AG04450 (cell line): ENCODE measurements around the gene COL9A2. TPM values are rescaled to one million over a fixed set of nuclear protein-coding genes. Genes with fewer than 3 reads are reported as not detected.
A peak's percentile ranks its signal among the peaks of the same experiment; 100 is the strongest.
"Not testable (repeated sequence)": the region's sequence is repeated elsewhere in the genome, so short reads cannot be mapped to it uniquely, and the experiment has no call there.

Source experiments
- CTCF ChIA-PET: fragments of 300-600, 350-600 bp; formaldehyde crosslinking; extraction: SDS; loops from one replicate; lab custom pipeline; 2022; ENCODE audit warnings: antibody characterized with exemption, inconsistent platforms; lab: Charles Lee
- POLR2A ChIA-PET: fragments of 350-600 bp; formaldehyde crosslinking; extraction: SDS; loops from one replicate; lab custom pipeline; 2021; ENCODE audit warnings: antibody characterized with exemption, inconsistent platforms; lab: Yijun Ruan, JAX
- DNase-seq: peaks from one replicate; pipeline ENCODE4 v3.0.0-alpha.2; 2011; ENCODE audit warnings: low read depth, low spot score
- H3K27ac ChIP-seq: one replicate; pipeline ENCODE4 v1.5.1; 2012; ENCODE audit warnings: low read depth, low read length, control low read depth
- H3K27me3 ChIP-seq: one replicate; pipeline ENCODE4 v1.6.0; 2012; ENCODE audit warnings: low read length; ENCODE audit not compliant: control insufficient read depth, insufficient read depth
- H3K4me3 ChIP-seq: 2 replicates; pipeline ENCODE4 v1.5.1; 2011; ENCODE audit warnings: mild to moderate bottlenecking, low read depth, low read length, control low read depth
- H3K9me3 ChIP-seq: 2 replicates; pipeline ENCODE4 v1.5.1; 2012; ENCODE audit warnings: low read length; ENCODE audit not compliant: control insufficient read depth, insufficient read depth
- polyA plus RNA-seq: library from polyadenylated mRNA; depleted of rRNA; stranded (reverse); fragments of >200 nt; gene quantifications from 2 replicates; pipeline ENCODE4 v1.2.3, GENCODE V29; 2011
- TF ChIP-seq, protein P1 (sequence below): IDR thresholded peaks from 2 replicates; pipeline ENCODE4 v1.5.1; 2011; ENCODE audit warnings: low read depth, low read length, control low read depth, inconsistent platforms

Gene COL9A2
- polyA plus RNA-seq, 1 experiment = 1.1 TPM

DNA sequence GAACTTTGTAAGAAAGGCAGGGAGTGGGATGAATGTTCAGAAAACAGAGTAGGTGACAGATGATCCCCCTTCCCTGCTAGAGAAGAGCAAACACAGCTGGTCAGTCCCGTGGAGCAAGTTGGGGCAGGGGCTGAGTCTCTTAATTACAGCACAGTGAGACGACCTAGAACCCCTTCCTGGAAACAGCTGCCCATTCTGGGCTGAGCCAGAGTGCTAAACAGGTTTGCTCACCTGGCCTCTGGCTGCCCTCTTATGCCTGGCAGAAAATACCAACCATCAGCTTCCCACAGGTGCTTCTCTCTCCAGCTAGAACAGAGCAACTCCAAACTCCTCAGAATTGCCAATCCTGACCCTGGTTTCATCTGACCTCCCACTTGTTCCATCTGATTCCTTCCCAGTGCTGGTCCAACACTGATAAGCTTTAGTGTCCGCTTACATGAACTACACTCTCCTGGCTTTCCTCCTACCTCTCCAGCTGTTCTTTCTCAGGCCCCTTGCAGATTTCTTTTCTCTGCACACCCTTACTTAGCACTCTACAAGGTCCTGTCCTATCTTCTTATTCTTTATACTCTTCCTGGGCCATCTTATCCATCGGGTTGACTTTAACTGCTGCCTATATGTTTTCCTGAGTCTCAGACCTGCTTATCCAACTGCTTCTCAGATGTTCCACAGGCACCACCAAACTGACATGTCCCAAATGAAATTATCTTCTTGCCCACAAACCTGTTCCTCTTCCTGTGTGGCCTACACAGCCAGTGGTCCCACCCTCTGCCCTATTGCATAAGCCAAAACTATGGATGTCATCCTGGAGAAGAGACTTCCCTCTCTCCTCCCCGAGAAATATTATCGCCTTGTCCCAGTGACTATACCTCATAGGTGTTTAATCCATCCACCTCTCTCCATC lies 22.6 kb upstream of the COL9A2 start:
- POLR2A ChIA-PET = interaction anchor here (2.2 kb wide), 1 partner anchor 25 kb away, joined by 9 read pairs; no protein-coding TSS in a partner anchor

DNA sequence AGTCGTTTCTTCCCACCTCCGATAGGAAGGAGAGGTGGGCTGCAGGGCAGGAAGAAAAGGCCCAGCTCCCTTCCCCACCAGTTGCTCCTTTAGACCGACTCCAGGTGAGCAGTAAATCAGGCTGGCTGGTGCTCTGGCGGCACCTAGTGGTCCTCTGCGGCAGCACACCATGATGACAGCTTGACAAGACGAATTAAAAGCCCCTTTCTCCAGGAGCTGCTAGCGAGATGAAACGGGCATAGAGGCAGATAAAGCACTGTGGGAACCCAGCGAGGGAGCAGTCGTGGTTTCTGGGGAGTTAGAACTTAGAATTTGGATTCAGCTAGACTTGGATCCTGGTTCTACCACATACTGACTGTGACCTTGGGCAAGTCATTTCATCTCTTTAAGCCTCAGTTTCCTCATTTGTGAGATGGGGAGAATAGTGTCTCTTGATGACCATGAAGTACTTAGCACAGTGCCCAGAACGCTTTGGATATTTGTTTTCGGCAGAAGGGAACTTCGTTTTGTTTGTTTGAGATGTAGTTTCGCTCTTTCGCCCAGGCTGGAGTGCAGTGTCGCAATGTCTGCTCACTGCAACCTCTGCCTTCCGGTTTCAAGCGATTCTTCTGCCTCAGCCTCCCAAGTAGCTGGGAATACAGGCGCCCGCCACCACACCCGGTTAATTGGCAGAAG lies 21.8 kb upstream of the COL9A2 start:
- Histone ChIP-seq H3K27me3 (peaks cover 4% of the 10 kb centered on the region), H3K9me3 (no peaks in the 10 kb centered on the region), H3K27ac (no peak overlapping the region), H3K4me3 (no peak overlapping the region; the same call in 1 of the 2 replicates)
- CTCF ChIA-PET = interaction anchor here (0.6 to 6.4 kb wide), 83 partner anchors 9 to 437 kb away, joined by 3 to 283 read pairs (median 5); partner anchors contain the start of genes MYCL, SMAP2, TMCO2 and ZMPSTE24
- peak; percentile 45 for DNase-seq
- POLR2A ChIA-PET = interaction anchor here (0.9 to 2.2 kb wide), 2 partner anchors 24 to 262 kb away, joined by 3 to 9 read pairs; no protein-coding TSS in a partner anchor
- TF ChIP-seq, protein P1, sequence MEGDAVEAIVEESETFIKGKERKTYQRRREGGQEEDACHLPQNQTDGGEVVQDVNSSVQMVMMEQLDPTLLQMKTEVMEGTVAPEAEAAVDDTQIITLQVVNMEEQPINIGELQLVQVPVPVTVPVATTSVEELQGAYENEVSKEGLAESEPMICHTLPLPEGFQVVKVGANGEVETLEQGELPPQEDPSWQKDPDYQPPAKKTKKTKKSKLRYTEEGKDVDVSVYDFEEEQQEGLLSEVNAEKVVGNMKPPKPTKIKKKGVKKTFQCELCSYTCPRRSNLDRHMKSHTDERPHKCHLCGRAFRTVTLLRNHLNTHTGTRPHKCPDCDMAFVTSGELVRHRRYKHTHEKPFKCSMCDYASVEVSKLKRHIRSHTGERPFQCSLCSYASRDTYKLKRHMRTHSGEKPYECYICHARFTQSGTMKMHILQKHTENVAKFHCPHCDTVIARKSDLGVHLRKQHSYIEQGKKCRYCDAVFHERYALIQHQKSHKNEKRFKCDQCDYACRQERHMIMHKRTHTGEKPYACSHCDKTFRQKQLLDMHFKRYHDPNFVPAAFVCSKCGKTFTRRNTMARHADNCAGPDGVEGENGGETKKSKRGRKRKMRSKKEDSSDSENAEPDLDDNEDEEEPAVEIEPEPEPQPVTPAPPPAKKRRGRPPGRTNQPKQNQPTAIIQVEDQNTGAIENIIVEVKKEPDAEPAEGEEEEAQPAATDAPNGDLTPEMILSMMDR = peak; percentile 100

More for the DNA sequence above, 22.6 kb upstream of the COL9A2 start:
- Histone ChIP-seq H3K27me3 (peaks cover 4% of the 10 kb centered on the region), H3K9me3 (no peaks in the 10 kb centered on the region), H3K4me3 (no peak overlapping the region), H3K27ac (no peak overlapping the region)
- DNase-seq = no peak
- CTCF ChIA-PET = interaction anchor here (0.6 to 6.4 kb wide), 60 partner anchors 9 to 438 kb away, joined by 3 to 283 read pairs (median 6); partner anchors contain the start of genes MYCL and SMAP2
- TF ChIP-seq, protein P1 = no peak

DNA sequence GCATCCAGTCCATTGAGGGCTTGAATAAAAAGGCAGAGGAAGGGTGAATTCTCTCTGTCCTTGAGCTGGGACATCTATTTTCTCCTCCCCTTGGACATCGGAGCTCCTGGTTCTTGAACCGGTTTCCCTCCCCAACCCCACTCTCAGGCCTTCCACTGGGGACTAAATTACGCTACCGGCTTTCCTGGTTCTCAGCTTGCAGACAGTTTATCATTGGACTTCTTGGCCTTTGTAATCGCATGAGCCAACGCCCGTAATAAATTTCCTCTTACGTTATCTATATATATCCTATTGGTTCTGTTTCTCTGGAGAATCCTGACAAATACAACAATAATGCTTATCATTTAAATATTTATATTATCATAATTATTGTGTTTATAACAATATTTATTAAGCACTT lies 20.4 kb upstream of the COL9A2 start:
- Histone ChIP-seq H3K4me3 (no peak overlapping the region), H3K27ac (no peak overlapping the region), H3K27me3 (peaks cover 4% of the 10 kb centered on the region), H3K9me3 (no peaks in the 10 kb centered on the region)
- TF ChIP-seq, protein P1 = no peak
- POLR2A ChIA-PET = interaction anchor here (2.2 kb wide), 1 partner anchor 22 kb away, joined by 9 read pairs; no protein-coding TSS in a partner anchor
- CTCF ChIA-PET = interaction anchor here (1.0 to 6.4 kb wide), 27 partner anchors 9 to 259 kb away, joined by 3 to 283 read pairs (median 8); partner anchors contain the start of gene ZMPSTE24
- no peak for DNase-seq

DNA sequence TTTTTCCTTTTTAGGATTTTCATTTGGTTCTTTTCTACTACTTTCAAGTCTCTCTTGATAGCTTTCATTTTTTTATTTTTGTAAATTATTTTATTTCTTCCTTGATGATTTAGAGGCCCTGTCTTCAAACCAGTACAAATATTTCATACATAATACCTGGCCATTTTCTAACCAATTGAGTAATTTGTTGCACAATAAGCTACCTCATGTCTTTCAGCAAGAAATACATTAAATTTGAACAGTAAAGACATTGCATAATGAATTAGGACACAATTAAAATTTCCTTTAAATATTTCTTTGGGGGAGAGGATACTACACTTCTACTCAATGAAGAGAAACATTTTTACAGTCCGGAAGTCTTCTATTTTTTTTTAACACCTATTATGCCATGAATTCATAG lies 15.6 kb upstream of the COL9A2 start:
- ChIA-PET CTCF (interaction anchor here (0.7 to 1.4 kb wide), 3 partner anchors 18 to 189 kb away, joined by 3 to 5 read pairs (median 4); no protein-coding TSS in a partner anchor), POLR2A (no interaction called here)
- peaks cover 2% of the 10 kb centered on the region for H3K27me3 ChIP-seq
- TF ChIP-seq, protein P1 = no peak
- DNase-seq = no peak
- H3K27ac ChIP-seq = no peak overlapping the region
- no peak overlapping the region for H3K4me3 ChIP-seq
- no peaks in the 10 kb centered on the region for H3K9me3 ChIP-seq

DNA sequence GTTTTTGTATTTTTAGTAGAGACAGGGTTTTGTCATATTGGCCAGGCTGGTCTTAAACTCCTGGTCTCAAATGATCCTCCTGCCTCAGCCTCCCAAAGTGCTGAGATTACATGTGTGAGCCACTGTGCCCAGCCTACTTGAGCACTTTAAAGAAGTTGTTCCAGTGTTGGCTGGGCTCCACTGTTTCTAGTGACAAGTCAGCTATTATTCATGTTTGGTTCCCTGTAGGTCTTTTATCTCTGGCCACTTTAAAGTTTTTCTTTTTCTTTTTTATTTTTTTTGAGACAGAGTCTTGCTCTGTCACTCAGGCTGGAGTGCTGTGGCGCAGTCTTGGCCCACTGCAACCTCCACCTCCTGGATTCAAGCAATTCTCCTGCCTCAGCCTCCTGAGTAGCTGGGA lies 14.3 kb upstream of the COL9A2 start:
- H3K27me3 ChIP-seq, H3K9me3 ChIP-seq, POLR2A ChIA-PET, CTCF ChIA-PET, H3K4me3 ChIP-seq, H3K27ac ChIP-seq, DNase-seq: not testable (repeated sequence)
